PFSK-1 (cell line): ENCODE measurements around the gene GZMH.

Source experiments
- FOXP2 ChIP-seq: optimal IDR thresholded peaks from 2 replicates; pipeline ENCODE3; 2011; ENCODE audit warnings: borderline replicate concordance, control low read depth, inconsistent platforms; ENCODE audit not compliant: insufficient read depth; ENCODE audit errors: extremely low read length, extremely low read depth
- POLR2AphosphoS5 ChIP-seq: IDR thresholded peaks from 2 replicates; pipeline ENCODE4 v1.6.1; 2012; ENCODE audit warnings: low read depth, mild to moderate bottlenecking, control low read depth, low read length, moderate library complexity
- SIN3A ChIP-seq: IDR thresholded peaks from 2 replicates; pipeline ENCODE4 v1.6.1; 2012; ENCODE audit warnings: mild to moderate bottlenecking, low read length, moderate library complexity, borderline replicate concordance; ENCODE audit not compliant: insufficient read depth
- TAF1 ChIP-seq: IDR thresholded peaks from 2 replicates; pipeline ENCODE4 v1.6.1; 2012; ENCODE audit warnings: low read length, control low read depth, borderline replicate concordance; ENCODE audit not compliant: insufficient read depth
- TF ChIP-seq, protein P1 (sequence below), 2 experiments: IDR thresholded peaks; 2 replicates each; pipeline versions ENCODE4 v1.6.1 to v1.8.0; 2011 to 2012; ENCODE audit warnings: low read depth in 2 of 2, low read length in 2 of 2, control low read depth in 1 of 2, inconsistent platforms in 1 of 2, mild to moderate bottlenecking in 1 of 2, moderate library complexity in 1 of 2; ENCODE audit not compliant: insufficient read depth in 1 of 2

Gene GZMH

GRCh38 chr14:24595073-24595808 lies 14.2 kb downstream of the GZMH start:
- TF ChIP-seq SIN3A (no peak), FOXP2 (no peak)

DNA sequence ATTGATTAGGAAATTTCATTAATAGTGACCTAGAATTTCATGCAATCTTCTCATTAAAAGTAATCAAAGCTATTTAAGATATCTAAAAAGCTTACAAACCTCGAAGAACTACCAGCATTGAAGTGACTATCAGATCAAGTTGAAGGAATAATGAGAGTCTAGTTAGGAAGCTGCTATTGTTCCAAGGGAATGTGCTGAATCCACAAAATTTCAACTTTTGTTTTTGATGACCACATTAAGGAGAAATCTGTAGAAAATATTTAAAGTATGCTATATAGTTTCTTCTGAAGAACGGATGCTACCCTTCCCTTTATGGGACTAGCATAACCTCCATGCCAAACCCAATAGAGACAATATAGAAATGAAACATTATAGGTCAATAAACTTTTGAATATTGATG lies 30.9 kb downstream of the GZMH start:
- TF ChIP-seq, protein P1, sequence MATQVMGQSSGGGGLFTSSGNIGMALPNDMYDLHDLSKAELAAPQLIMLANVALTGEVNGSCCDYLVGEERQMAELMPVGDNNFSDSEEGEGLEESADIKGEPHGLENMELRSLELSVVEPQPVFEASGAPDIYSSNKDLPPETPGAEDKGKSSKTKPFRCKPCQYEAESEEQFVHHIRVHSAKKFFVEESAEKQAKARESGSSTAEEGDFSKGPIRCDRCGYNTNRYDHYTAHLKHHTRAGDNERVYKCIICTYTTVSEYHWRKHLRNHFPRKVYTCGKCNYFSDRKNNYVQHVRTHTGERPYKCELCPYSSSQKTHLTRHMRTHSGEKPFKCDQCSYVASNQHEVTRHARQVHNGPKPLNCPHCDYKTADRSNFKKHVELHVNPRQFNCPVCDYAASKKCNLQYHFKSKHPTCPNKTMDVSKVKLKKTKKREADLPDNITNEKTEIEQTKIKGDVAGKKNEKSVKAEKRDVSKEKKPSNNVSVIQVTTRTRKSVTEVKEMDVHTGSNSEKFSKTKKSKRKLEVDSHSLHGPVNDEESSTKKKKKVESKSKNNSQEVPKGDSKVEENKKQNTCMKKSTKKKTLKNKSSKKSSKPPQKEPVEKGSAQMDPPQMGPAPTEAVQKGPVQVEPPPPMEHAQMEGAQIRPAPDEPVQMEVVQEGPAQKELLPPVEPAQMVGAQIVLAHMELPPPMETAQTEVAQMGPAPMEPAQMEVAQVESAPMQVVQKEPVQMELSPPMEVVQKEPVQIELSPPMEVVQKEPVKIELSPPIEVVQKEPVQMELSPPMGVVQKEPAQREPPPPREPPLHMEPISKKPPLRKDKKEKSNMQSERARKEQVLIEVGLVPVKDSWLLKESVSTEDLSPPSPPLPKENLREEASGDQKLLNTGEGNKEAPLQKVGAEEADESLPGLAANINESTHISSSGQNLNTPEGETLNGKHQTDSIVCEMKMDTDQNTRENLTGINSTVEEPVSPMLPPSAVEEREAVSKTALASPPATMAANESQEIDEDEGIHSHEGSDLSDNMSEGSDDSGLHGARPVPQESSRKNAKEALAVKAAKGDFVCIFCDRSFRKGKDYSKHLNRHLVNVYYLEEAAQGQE (IDR thresholded peaks at IDR 0.05; ENCODE audit: insufficient read depth in 1 of 2, low read depth in 2 of 2, low read length in 2 of 2): no peak
- no peak for TF ChIP-seq POLR2AphosphoS5
- TF ChIP-seq FOXP2: no peak
- TF ChIP-seq TAF1: no peak
- TF ChIP-seq SIN3A: no peak

DNA sequence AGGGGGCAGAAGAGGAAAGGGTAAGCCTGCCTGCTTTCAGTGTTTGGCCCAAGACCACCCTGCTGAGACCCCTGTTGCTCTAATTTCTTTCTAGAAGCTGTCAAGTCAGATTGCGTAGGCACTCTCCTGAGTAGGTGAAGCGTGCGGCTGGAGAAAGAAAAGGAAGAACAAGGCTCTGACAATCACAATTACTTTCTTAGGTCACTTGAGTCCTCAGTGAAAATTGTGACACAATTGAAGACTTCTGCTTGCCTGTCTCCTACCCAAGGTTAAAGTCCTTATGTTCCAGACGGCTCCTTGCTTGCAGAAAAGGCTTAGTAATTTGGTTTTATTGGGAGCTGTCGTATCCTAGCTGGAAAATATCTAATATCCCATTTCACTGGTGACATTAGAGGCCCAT lies 32.7 kb downstream of the GZMH start:
- TF ChIP-seq POLR2AphosphoS5 (no peak), FOXP2 (no peak), SIN3A (no peak)

- TF ChIP-seq SIN3A: no peak
- no peak for TF ChIP-seq FOXP2
- no peak for TF ChIP-seq TAF1
Measured at GRCh38 chr14:24576182-24576581, 33.3 kb downstream of the GZMH start, which contains the start of gene CTSG. CTSG (minus strand) TSS chr14:24576250; CDS start chr14:24576223, 27 bp downstream.

- no peak for TF ChIP-seq TAF1
- TF ChIP-seq SIN3A: no peak
- TF ChIP-seq, protein P1 (IDR thresholded peaks at IDR 0.05; ENCODE audit: insufficient read depth in 1 of 2, low read depth in 2 of 2, low read length in 2 of 2): no peak
- TF ChIP-seq POLR2AphosphoS5: no peak
- no peak for TF ChIP-seq FOXP2
Measured at GRCh38 chr14:24574206-24574774, 35.2 kb downstream of the GZMH start.

DNA sequence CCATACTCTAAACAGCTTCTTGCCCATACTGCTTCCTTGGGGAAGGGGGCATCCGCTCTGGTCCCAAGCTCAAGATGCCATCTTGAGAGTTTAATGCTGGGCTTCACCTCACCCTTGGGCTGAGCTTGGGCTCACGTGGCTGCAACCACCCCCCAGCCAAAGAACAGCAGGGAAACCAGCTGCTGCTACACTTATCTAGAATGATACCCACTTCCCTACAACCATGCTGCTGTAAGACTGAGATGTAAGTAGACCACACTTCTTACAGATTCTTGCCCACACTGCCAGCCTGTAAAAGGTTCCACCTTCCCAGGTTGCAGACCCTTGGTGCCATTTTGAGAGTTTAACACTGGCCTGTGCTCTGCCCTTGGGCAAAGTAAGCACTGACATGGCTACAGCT lies 43.2 kb downstream of the GZMH start:
- TF ChIP-seq TAF1: no peak
- no peak for TF ChIP-seq SIN3A
- no peak for TF ChIP-seq POLR2AphosphoS5
- TF ChIP-seq, protein P1 (IDR thresholded peaks at IDR 0.05; ENCODE audit: insufficient read depth in 1 of 2, low read depth in 2 of 2, low read length in 2 of 2): no peak
- no peak for TF ChIP-seq FOXP2

DNA sequence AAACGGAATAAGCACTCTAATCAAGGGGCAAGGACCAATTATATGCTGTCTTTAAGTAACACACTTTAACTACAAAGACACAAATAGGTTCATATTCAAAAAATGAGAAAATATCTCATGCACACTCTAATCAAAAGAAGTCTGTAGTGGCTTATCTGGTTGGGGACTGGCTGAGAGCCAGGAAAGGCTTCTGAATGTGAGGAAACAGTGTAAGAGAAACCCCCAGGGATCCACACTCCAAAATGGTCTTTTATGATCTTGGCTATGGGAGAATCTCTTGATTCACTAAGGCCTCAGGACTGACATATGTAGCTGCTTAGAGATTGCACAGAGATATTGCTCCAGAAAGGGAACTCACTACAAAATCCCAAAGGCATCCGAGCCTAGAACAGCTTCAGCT lies 43.7 kb downstream of the GZMH start:
- TF ChIP-seq POLR2AphosphoS5: no peak
- no peak for TF ChIP-seq SIN3A
- TF ChIP-seq, protein P1 (IDR thresholded peaks at IDR 0.05; ENCODE audit: insufficient read depth in 1 of 2, low read depth in 2 of 2, low read length in 2 of 2): no peak
- no peak for TF ChIP-seq FOXP2
